ENCODE data around the gene PLEKHG3. TPM values are rescaled to one million over a fixed set of nuclear protein-coding genes. Genes with fewer than 3 reads are reported as not detected.

Gene PLEKHG3
- total RNA-seq, 1 donor from 2014 or later, result 10.1 TPM

DNA sequence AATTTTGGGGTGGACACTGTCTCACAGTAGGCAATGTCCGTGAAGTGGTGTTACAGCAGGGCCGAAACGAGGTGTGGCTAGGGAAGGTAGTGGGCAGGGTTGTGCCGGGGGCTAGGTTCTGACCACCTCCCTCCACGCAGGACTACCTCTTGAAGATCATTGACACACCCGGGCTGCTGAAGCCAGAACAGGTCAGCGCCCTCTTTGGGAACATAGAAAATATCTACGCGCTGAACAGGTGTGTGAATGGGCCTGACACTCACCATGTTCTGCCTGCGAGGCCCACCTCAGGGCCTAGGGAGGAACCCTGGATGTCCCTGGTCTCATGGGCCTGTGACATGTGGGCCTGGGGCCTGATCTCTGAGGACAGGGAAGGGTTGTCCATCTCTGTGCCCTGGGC is 24.6 kb downstream of the PLEKHG3 start:
- H3K27me3 Mint-ChIP-seq (ENCODE audit: unreplicated experiment), result peaks cover 7% of the 10 kb centered on the region

DNA sequence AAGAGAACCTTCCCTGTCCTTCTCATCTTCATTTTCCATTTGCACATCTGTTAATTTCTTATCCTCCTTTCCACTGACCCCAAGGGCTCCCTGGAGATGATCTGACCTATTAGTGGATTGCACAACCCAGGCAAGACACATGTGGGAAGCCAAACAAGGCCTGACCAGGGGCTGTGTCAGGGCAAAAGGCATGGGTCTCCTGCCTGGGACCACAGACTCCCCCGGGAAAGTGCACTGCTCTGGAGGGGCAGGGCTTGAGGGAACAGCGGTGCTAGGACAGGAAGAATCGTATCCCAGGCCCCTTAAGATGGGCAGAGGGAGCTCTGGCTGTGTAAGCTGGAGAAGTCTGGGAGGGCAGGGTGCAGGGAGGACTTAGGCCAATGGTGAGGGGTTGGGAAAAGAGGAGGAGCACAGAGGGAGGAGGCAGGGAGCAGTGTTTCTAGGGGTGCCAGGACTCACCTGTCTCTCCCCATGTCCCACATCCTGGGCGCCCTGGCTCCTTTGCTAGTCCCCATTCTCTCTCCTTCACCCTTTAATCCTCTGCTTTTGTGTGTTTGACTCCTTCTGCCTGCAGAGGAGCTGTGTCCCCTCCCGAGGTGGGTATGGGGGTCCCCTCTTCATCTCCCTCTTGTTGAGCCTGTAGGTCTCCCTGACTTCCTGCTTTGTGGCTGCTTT is 25.3 kb downstream of the PLEKHG3 start:
- H3K4me3 Mint-ChIP-seq (ENCODE audit: unreplicated experiment), result no peak overlapping the region
- peaks cover 8% of the 10 kb centered on the region for H3K9me3 Mint-ChIP-seq (ENCODE audit: unreplicated experiment)
- TF ChIP-seq, protein P1, sequence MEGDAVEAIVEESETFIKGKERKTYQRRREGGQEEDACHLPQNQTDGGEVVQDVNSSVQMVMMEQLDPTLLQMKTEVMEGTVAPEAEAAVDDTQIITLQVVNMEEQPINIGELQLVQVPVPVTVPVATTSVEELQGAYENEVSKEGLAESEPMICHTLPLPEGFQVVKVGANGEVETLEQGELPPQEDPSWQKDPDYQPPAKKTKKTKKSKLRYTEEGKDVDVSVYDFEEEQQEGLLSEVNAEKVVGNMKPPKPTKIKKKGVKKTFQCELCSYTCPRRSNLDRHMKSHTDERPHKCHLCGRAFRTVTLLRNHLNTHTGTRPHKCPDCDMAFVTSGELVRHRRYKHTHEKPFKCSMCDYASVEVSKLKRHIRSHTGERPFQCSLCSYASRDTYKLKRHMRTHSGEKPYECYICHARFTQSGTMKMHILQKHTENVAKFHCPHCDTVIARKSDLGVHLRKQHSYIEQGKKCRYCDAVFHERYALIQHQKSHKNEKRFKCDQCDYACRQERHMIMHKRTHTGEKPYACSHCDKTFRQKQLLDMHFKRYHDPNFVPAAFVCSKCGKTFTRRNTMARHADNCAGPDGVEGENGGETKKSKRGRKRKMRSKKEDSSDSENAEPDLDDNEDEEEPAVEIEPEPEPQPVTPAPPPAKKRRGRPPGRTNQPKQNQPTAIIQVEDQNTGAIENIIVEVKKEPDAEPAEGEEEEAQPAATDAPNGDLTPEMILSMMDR (IDR thresholded peaks at IDR 0.05; ENCODE audit: partially characterized antibody, unreplicated experiment), result no peak
- H3K36me3 Mint-ChIP-seq (ENCODE audit: unreplicated experiment), result peaks cover 4% of the 10 kb centered on the region
- peaks cover 7% of the 10 kb centered on the region for H3K27me3 Mint-ChIP-seq (ENCODE audit: unreplicated experiment)
- DNase-seq, result no peak
- no peak overlapping the region for H3K27ac Mint-ChIP-seq (ENCODE audit: unreplicated experiment)
- H3K4me1 Mint-ChIP-seq (ENCODE audit: low read depth, unreplicated experiment), result peaks cover 21% of the 10 kb centered on the region

More for the DNA sequence above, 24.6 kb downstream of the PLEKHG3 start:
- peaks cover 4% of the 10 kb centered on the region for H3K36me3 Mint-ChIP-seq (ENCODE audit: unreplicated experiment)
- H3K27ac Mint-ChIP-seq (ENCODE audit: unreplicated experiment), result peak overlapping the region; percentile 28
- TF ChIP-seq, protein P1 (IDR thresholded peaks at IDR 0.05; ENCODE audit: partially characterized antibody, unreplicated experiment), result no peak
- H3K9me3 Mint-ChIP-seq (ENCODE audit: unreplicated experiment), result peaks cover 8% of the 10 kb centered on the region
- H3K4me1 Mint-ChIP-seq (ENCODE audit: low read depth, unreplicated experiment), result peaks cover 27% of the 10 kb centered on the region
- H3K4me3 Mint-ChIP-seq (ENCODE audit: unreplicated experiment), result no peak overlapping the region
- no peak for DNase-seq

DNA sequence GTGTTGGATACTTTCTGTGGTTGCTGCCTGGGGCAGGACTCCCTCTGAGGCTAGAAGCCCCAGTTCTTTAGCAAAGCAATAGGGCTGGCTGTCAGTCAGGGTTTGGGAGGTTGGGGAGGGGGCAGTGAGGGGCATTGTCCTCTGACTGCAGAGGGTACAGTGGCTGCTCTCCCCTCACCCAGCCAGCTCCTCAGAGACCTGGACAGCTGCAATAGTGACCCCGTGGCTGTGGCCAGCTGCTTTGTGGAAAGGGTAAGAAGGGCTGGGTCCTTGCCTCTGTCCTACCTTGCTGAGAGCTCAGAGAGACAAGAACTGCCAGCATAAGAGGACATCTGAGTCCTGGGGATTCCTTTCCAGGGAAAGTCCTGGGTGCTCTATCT is 25.8 kb downstream of the PLEKHG3 start:
- TF ChIP-seq, protein P1 (IDR thresholded peaks at IDR 0.05; ENCODE audit: partially characterized antibody, unreplicated experiment), result no peak
- H3K4me3 Mint-ChIP-seq (ENCODE audit: unreplicated experiment), result no peak overlapping the region
- DNase-seq, result no peak
- peaks cover 19% of the 10 kb centered on the region for H3K4me1 Mint-ChIP-seq (ENCODE audit: low read depth, unreplicated experiment)
- peaks cover 10% of the 10 kb centered on the region for H3K9me3 Mint-ChIP-seq (ENCODE audit: unreplicated experiment)
- H3K36me3 Mint-ChIP-seq (ENCODE audit: unreplicated experiment), result peaks cover 4% of the 10 kb centered on the region
- H3K27ac Mint-ChIP-seq (ENCODE audit: unreplicated experiment), result peak overlapping the region; percentile 12
- H3K27me3 Mint-ChIP-seq (ENCODE audit: unreplicated experiment), result peaks cover 7% of the 10 kb centered on the region

DNA sequence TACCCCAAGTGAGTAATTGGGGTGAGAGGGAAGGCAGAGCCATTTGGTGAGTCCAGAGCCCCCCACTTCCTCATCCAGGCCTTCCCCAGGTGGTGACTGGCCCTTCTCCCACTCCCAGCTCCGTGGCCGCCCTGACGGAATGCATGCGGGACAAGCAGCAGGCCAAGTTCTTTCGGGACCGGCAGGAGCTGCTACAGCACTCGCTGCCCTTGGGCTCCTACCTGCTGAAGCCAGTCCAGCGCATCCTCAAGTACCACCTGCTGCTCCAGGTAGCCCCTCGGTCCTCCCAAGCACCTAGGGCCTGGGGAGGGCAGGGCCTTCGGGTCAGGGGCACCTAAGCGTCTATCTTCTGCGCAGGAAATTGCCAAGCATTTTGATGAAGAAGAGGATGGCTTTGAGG is 26.5 kb downstream of the PLEKHG3 start:
- TF ChIP-seq, protein P1 (IDR thresholded peaks at IDR 0.05; ENCODE audit: partially characterized antibody, unreplicated experiment), result no peak
- Mint-ChIP-seq H3K27me3 (ENCODE audit: unreplicated experiment) (peaks cover 7% of the 10 kb centered on the region), H3K36me3 (ENCODE audit: unreplicated experiment) (peaks cover 4% of the 10 kb centered on the region), H3K4me1 (ENCODE audit: low read depth, unreplicated experiment) (peaks cover 18% of the 10 kb centered on the region), H3K9me3 (ENCODE audit: unreplicated experiment) (peaks cover 12% of the 10 kb centered on the region), H3K4me3 (ENCODE audit: unreplicated experiment) (no peak overlapping the region), H3K27ac (ENCODE audit: unreplicated experiment) (no peak overlapping the region)
- DNase-seq, result no peak

DNA sequence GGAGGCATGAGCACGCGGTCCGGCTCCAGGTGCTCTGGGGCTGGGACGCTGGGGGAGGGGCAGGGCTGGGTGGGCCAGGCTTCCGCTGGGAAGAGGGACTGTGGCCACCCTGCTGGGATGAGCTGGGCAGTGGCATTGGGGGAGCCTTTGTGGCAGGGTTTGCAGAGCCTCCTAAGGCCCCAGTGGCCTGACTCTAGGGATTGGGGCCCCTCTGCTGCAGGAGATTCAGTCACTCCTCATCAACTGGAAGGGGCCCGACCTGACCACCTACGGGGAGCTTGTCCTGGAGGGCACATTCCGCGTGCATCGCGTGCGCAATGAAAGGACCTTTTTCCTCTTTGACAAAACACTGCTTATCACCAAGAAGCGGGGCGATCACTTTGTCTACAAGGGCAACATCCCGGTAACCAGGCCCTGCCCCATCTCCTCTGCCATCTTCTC is 26.9 kb downstream of the PLEKHG3 start:
- no peak for DNase-seq
- TF ChIP-seq, protein P1 (IDR thresholded peaks at IDR 0.05; ENCODE audit: partially characterized antibody, unreplicated experiment), result no peak
- Mint-ChIP-seq H3K27me3 (ENCODE audit: unreplicated experiment) (peaks cover 5% of the 10 kb centered on the region), H3K36me3 (ENCODE audit: unreplicated experiment) (peaks cover 4% of the 10 kb centered on the region), H3K4me3 (ENCODE audit: unreplicated experiment) (no peak overlapping the region), H3K27ac (ENCODE audit: unreplicated experiment) (no peak overlapping the region), H3K4me1 (ENCODE audit: low read depth, unreplicated experiment) (peaks cover 13% of the 10 kb centered on the region), H3K9me3 (ENCODE audit: unreplicated experiment) (peaks cover 12% of the 10 kb centered on the region)
